SK-MEL-5 (cell line): ENCODE measurements around the gene KRTAP5-10. TPM values are rescaled to one million over a fixed set of nuclear protein-coding genes. Genes with fewer than 3 reads are reported as not detected.

Experiments
- small RNA-seq, 2 experiments: library from RNA; depleted of rRNA; stranded (forward); fragments of <200 nt; gene quantifications; one replicate each; pipeline ENCODE3, GENCODE V24; 2014
- total RNA-seq: library from RNA; depleted of rRNA; stranded (reverse); fragments of >200 nt; shearing (Covaris generic); gene quantifications from 2 replicates; pipeline ENCODE4 v1.2.3, GENCODE V29; 2014; rRNA removed

Gene KRTAP5-10
- total RNA-seq, 1 experiment from 2014 or later, result 0.53 TPM

Small RNAs within 50 kb of the gene (small RNA-seq; reads per million reads assigned to genes)
- gene AP000867.1, result 0 reads per million in 2 experiments
- gene KRTAP5-14P, result 0 reads per million in 2 experiments

Other genes starting within 250 kb of the KRTAP5-10 start
- gene DHCR7, start 117.2 kb upstream of the KRTAP5-10 start, total RNA-seq, result 114 and 117 TPM in 2 replicates
- gene NADSYN1, start 112.4 kb upstream of the KRTAP5-10 start, total RNA-seq, result 127 and 130 TPM in 2 replicates
- 0.08 TPM in 1 of 2 replicates, not detected in the other for gene KRTAP5-7, start 38.3 kb upstream of the KRTAP5-10 start, total RNA-seq
- gene KRTAP5-8, start 27.5 kb upstream of the KRTAP5-10 start, total RNA-seq, result 0.26 TPM in 1 of 2 replicates, not detected in the other
- gene KRTAP5-9, start 17.1 kb upstream of the KRTAP5-10 start, total RNA-seq, result not detected in 2 replicates
- gene KRTAP5-11, start 17.3 kb downstream of the KRTAP5-10 start, total RNA-seq, result not detected in 2 replicates